HEK293 (cell line): ENCODE measurements around the gene TPI1.

Source experiments
- REST ChIP-seq: fragments of 450-650 bp; formaldehyde crosslinking; IDR thresholded peaks from 2 replicates; pipeline ENCODE4 v1.5.1; 2016; ENCODE audit warnings: missing biosample characterization, missing genetic modification characterization
- YY1 ChIP-seq: fragments of 450-650 bp; formaldehyde crosslinking; IDR thresholded peaks from 2 replicates; pipeline ENCODE4 v1.5.1; 2018; ENCODE audit warnings: missing biosample characterization, missing genetic modification characterization

- no peak for TF ChIP-seq REST (tag by site-specific recombination)
- TF ChIP-seq YY1 (tag by site-specific recombination): no peak
Measured at GRCh38 chr12:6833189-6833890, 34.0 kb upstream of the TPI1 start.
